Lower leg skin (tissue), 4 donors: ENCODE data around the gene IL32. TPM values are rescaled to one million over a fixed set of nuclear protein-coding genes. Genes with fewer than 3 reads are reported as not detected.
"Not testable (repeated sequence)": the region's sequence is repeated elsewhere in the genome, so short reads cannot be mapped to it uniquely, and the experiment has no call there.

Experiments used
- DNase-seq, 2 donors: peaks; one replicate each; pipeline ENCODE4 v3.0.0-alpha.2; 2019; ENCODE audit warnings: low spot score in 2 of 2
- H3K4me3 ChIP-seq: fragments of 200-600 bp; sonication (generic); 2 replicates; pipeline ENCODE4 v1.5.1; 2017; ENCODE audit warnings: mild to moderate bottlenecking, low read depth; ENCODE audit not compliant: poor library complexity, severe bottlenecking
- POLR2A ChIP-seq, 2 donors: fragments of 450-650 bp; IDR thresholded peaks; one replicate each; pipeline ENCODE4 v1.6.1; 2016 to 2017; ENCODE audit warnings: antibody characterized with exemption in 2 of 2, mild to moderate bottlenecking in 1 of 2, moderate library complexity in 1 of 2
- WGBS, 2 donors: methylation state at CpG; one replicate each; pipeline ENCODE4 v1.1.5; 2018; 5-methylcytosine and 5-hydroxymethylcytosine counted together
- intact Hi-C: fragments of 100-400 bp; cut with DNase I; formaldehyde crosslinking; loops from one replicate; pipeline ENCODE4 v1.15.0; 2023; ENCODE audit warnings: low total_unique reads
- total RNA-seq, 4 donors: library from RNA; depleted of rRNA; stranded (reverse); fragments of >200 nt; gene quantifications; one replicate each; pipeline ENCODE4 v1.1.0, GENCODE V29; 2016
- TF ChIP-seq, protein P1 (sequence below), 3 donors: fragments of 450-650 bp; IDR thresholded peaks; one replicate each; pipeline ENCODE4 v1.5.1; 2016; ENCODE audit warnings: antibody characterized with exemption in 3 of 3, mild to moderate bottlenecking in 3 of 3, moderate library complexity in 2 of 3

IL32 gene
- total RNA-seq, 4 donors from 2014 or later, result 0.80 to 7.2 (median 5.1) TPM

DNA sequence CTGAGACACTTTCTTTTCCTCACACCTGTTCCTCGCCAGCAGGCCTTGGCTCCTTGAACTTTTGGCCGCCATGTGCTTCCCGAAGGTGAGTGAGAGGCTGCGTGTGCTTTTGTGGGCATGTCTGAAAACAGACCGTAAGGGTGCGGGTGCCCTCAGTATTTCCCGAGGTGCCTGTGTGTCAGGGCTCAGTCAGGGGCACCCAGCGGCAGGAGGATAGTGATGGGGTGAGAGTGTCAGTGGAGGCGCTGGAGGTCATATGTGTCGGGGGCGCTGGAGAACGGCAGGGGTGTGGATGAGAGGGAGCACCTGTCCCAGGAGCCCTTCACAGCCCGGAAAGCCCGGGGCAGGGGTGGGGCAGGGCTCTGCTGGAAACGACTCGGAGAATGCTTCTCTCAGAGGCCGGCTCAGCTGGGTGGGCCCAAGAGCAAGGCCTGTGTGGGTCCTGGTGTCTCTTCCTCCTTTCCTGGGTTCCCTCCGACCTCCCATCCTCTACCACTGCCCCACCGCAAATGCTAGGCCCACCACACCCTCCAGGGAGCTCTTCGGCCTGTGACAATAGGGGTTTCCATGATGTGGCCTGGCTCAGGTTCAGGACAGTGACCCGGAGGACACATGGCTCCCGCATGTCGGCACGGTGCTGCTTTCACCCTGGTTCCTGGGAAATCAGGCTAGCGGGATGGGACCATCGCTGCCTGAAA, 451 bp downstream of the IL32 start:
- intact Hi-C loops, result no loop called here
- TF ChIP-seq, protein P1, sequence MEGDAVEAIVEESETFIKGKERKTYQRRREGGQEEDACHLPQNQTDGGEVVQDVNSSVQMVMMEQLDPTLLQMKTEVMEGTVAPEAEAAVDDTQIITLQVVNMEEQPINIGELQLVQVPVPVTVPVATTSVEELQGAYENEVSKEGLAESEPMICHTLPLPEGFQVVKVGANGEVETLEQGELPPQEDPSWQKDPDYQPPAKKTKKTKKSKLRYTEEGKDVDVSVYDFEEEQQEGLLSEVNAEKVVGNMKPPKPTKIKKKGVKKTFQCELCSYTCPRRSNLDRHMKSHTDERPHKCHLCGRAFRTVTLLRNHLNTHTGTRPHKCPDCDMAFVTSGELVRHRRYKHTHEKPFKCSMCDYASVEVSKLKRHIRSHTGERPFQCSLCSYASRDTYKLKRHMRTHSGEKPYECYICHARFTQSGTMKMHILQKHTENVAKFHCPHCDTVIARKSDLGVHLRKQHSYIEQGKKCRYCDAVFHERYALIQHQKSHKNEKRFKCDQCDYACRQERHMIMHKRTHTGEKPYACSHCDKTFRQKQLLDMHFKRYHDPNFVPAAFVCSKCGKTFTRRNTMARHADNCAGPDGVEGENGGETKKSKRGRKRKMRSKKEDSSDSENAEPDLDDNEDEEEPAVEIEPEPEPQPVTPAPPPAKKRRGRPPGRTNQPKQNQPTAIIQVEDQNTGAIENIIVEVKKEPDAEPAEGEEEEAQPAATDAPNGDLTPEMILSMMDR (IDR thresholded peaks at IDR 0.05), result no peak
- no peak for TF ChIP-seq POLR2A (IDR thresholded peaks at IDR 0.05)
- DNase-seq, result no peak
- no peak overlapping the region for H3K4me3 ChIP-seq
- WGBS, 2 donors, result 49 to 62% methylated on average over 21 to 26 of the region's 26 CpGs

- TF ChIP-seq POLR2A (IDR thresholded peaks at IDR 0.05), result no peak
- TF ChIP-seq, protein P1 (IDR thresholded peaks at IDR 0.05), result no peak
- WGBS, 2 donors, result 86 to 94% methylated on average over 7 of the region's 7 CpGs
- intact Hi-C loops, result no loop called here
- H3K4me3 ChIP-seq, result no peak overlapping the region
- DNase-seq, result no peak
Measured at GRCh38 chr16:3066440-3066748, 954 bp downstream of the IL32 start.

- DNase-seq, result no peak
- intact Hi-C loops, result no loop called here
- 49 to 77% methylated on average over 4 of the region's 4 CpGs for WGBS, 2 donors
- TF ChIP-seq POLR2A (IDR thresholded peaks at IDR 0.05), result no peak
- TF ChIP-seq, protein P1 (IDR thresholded peaks at IDR 0.05), result no peak
- H3K4me3 ChIP-seq, result no peak overlapping the region
Measured at GRCh38 chr16:3068487-3068886, 3.0 kb downstream of the IL32 start.

DNA sequence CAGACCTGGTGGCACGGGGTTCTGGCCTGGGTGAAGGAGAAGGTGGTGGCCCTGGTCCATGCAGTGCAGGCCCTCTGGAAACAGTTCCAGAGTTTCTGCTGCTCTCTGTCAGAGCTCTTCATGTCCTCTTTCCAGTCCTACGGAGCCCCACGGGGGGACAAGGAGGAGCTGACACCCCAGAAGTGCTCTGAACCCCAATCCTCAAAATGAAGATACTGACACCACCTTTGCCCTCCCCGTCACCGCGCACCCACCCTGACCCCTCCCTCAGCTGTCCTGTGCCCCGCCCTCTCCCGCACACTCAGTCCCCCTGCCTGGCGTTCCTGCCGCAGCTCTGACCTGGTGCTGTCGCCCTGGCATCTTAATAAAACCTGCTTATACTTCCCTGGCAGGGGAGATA, 3.7 kb downstream of the IL32 start:
- 89 to 90% methylated on average over 10 of the region's 11 CpGs for WGBS, 2 donors
- DNase-seq, intact Hi-C loops, H3K4me3 ChIP-seq: not testable (repeated sequence)

GRCh38 chr16:3070608-3071111, 5.2 kb downstream of the IL32 start:
- intact Hi-C loops, result no loop called here
- WGBS, 2 donors, result 85 to 89% methylated on average over 9 of the region's 9 CpGs
- H3K4me3 ChIP-seq, result no peak overlapping the region
- no peak for TF ChIP-seq POLR2A (IDR thresholded peaks at IDR 0.05)
- TF ChIP-seq, protein P1 (IDR thresholded peaks at IDR 0.05), result no peak
- no peak for DNase-seq

DNA sequence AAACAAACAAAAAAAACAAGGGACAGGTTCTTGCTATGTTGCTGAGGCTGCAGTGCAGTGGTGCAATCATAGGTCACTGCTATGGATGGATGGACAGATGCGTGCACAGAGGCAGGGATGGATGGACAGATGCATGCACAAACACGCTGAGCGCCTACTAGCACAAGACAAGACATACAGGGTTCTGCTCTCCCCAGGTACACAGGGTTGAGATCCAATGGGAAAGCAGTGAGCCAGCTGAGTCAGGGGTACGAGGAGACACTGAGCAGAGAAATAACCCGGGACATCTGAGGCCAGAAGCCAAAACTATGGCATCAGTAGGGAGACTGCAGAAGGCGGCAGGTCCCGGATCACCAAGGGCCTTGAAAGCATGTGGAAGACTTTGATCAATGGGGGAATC, 6.2 kb downstream of the IL32 start:
- 85 to 89% methylated on average over 7 of the region's 7 CpGs for WGBS, 2 donors
- intact Hi-C loops, result no loop called here
- no peak overlapping the region for H3K4me3 ChIP-seq
- no peak for DNase-seq
- TF ChIP-seq, protein P1 (IDR thresholded peaks at IDR 0.05), result no peak
- no peak for TF ChIP-seq POLR2A (IDR thresholded peaks at IDR 0.05)

- H3K4me3 ChIP-seq, DNase-seq, intact Hi-C loops: not testable (repeated sequence)
- 43 to 44% methylated on average over 4 of the region's 4 CpGs for WGBS, 2 donors
Measured at GRCh38 chr16:3072148-3072547, 6.7 kb downstream of the IL32 start.

DNA sequence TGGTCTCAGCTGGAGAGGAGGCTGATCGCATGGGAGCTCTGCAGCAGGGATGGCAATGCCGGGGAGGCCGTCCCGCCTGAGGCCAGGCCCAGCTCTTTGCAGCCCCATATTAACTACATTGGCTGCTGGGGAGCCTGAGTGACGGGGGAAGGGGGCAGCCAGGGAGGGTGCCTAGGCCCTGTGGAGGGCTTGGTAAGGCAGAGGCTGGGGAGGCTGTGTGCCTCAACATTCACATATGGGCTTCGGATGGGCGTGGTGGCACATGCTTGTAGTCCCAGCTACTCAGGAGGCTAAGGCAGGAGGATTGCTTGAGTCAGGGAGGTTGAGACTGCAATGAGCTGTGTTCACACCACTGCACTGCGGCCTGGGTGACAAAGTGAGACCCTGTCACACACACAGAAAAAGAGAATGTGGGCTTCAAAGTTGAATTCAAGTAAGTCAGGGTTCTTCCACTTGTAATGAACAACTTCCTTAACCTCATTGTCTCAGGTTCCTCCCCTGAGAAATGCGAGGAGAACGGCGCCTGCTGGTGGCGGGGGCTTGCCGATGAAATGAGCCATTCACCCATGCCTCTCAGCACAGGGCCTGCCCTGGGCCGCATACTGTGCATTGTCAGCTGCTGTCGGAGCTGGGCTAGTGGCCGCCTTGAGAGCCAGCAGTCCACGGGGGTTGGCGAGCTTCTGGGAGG, 7.3 kb downstream of the IL32 start:
- intact Hi-C loops, DNase-seq, H3K4me3 ChIP-seq: not testable (repeated sequence)
- WGBS, 2 donors, result 70 to 72% methylated on average over 6 to 15 of the region's 18 CpGs
